ENCODE results near the gene FBXL2.

The FBXL2 gene

DNA sequence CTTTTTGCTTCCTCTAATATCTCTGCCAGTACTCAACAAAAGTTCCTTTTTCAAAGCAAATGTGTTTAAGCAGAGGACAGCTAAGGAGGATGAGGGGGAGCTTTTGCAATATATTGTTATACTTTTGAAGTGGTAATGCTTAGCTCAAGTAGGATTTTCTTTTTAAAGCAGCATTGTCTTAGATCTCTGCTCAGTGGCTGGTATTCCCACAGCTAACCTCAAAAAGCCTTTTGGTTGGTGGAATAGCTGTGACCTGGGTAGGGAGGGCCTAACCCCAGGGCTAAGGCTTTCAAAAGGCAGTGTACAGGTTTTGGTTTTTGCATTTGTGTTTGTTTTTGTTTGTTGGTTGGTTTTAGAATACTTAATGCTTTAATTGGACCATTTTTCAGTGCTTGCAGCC, 86.8 kb downstream of the FBXL2 start:
- Histone ChIP-seq H3K27me3 (replicated peaks in 2 of 5; ENCODE audit: control insufficient read depth in 4 of 5, insufficient read depth in 5 of 5, low read length in 4 of 5) (no peaks in the 10 kb centered on the region), H3K4me3 (ENCODE audit: control insufficient read depth in 1 of 7, extremely low read depth in 1 of 7, insufficient read depth in 4 of 7, low read depth in 2 of 7, low read length in 6 of 7) (no peak overlapping the region), H3K9me3 (ENCODE audit: control extremely low read depth in 1 of 5, control insufficient read depth in 4 of 5, insufficient read depth in 2 of 5, low read depth in 1 of 5, low read length in 4 of 5) (no peaks in the 10 kb centered on the region), H3K27ac (ENCODE audit: insufficient read depth in 1 of 2, low read depth in 1 of 2, low read length in 2 of 2, poor library complexity in 1 of 2, severe bottlenecking in 2 of 2) (no peak overlapping the region), H3K36me3 (ENCODE audit: control insufficient read depth in 4 of 4, insufficient read depth in 4 of 4, low read length in 3 of 4) (no peaks in the 10 kb centered on the region), H3K4me1 (ENCODE audit: control extremely low read depth in 1 of 4, control insufficient read depth in 4 of 4, insufficient read depth in 4 of 4, low read length in 3 of 4) (no peaks in the 10 kb centered on the region)
- DNase-seq = no peak
- CTCF ChIA-PET = interaction anchor here (2.7 kb wide), 1 partner anchor 8 kb away, joined by 10 read pairs; no protein-coding TSS in a partner anchor
- POLR2A ChIA-PET = no interaction called here

DNA sequence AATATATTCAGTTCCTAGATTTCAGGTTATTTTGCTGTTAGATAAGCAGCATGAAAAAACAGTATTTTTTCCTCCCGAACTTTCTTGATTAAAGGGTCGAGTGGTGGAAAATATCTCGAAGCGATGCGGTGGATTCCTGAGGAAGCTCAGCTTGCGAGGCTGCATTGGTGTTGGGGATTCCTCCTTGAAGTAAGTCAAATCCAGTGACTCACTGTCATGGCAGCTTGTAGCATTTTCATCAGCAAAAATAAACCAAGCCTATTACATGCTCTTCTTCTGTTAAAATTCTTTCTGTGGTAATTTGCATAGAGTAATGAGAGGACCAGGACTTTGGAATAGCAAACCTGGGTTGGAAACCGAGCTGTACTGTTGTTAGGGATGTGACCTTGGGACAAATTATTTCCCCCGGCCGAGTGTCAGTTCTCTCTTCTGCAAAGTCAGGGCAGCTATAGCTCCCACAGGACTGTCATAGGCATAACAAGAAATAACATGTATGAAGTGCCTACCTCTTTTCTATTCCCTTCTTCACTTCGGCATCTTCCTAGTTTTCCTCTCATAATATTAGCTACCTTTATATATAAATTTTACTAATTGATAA, 87.4 kb downstream of the FBXL2 start:
- no peaks in the 10 kb centered on the region for H3K36me3 ChIP-seq (ENCODE audit: control insufficient read depth in 4 of 4, insufficient read depth in 4 of 4, low read length in 3 of 4)
- ChIA-PET CTCF (interaction anchor here (2.7 kb wide), 1 partner anchor 8 kb away, joined by 10 read pairs; no protein-coding TSS in a partner anchor), POLR2A (interaction anchor here (0.6 kb wide), 1 partner anchor 214 kb away, joined by 7 read pairs; no protein-coding TSS in a partner anchor)
- no peaks in the 10 kb centered on the region for H3K9me3 ChIP-seq (ENCODE audit: control extremely low read depth in 1 of 5, control insufficient read depth in 4 of 5, insufficient read depth in 2 of 5, low read depth in 1 of 5, low read length in 4 of 5)
- no peak overlapping the region for H3K4me3 ChIP-seq (ENCODE audit: control insufficient read depth in 1 of 7, extremely low read depth in 1 of 7, insufficient read depth in 4 of 7, low read depth in 2 of 7, low read length in 6 of 7)
- no peaks in the 10 kb centered on the region for H3K4me1 ChIP-seq (ENCODE audit: control extremely low read depth in 1 of 4, control insufficient read depth in 4 of 4, insufficient read depth in 4 of 4, low read length in 3 of 4)
- WGBS (ENCODE audit: insufficient coverage) = 90% methylated on average over 9 of the region's 10 CpGs
- no peak for DNase-seq
- H3K27ac ChIP-seq (ENCODE audit: insufficient read depth in 1 of 2, low read depth in 1 of 2, low read length in 2 of 2, poor library complexity in 1 of 2, severe bottlenecking in 2 of 2) = no peak overlapping the region
- H3K27me3 ChIP-seq (replicated peaks in 2 of 5; ENCODE audit: control insufficient read depth in 4 of 5, insufficient read depth in 5 of 5, low read length in 4 of 5) = no peaks in the 10 kb centered on the region

- H3K4me1 ChIP-seq (ENCODE audit: control extremely low read depth in 1 of 4, control insufficient read depth in 4 of 4, insufficient read depth in 4 of 4, low read length in 3 of 4) = no peaks in the 10 kb centered on the region
- peak overlapping the region in 1 of 7 experiments; percentile 6 for H3K4me3 ChIP-seq (ENCODE audit: control insufficient read depth in 1 of 7, extremely low read depth in 1 of 7, insufficient read depth in 4 of 7, low read depth in 2 of 7, low read length in 6 of 7)
- peaks cover 0 to 3% (median 0%) of the 10 kb centered on the region in 5 experiments for H3K9me3 ChIP-seq (ENCODE audit: control extremely low read depth in 1 of 5, control insufficient read depth in 4 of 5, insufficient read depth in 2 of 5, low read depth in 1 of 5, low read length in 4 of 5)
- no peaks in the 10 kb centered on the region for H3K36me3 ChIP-seq (ENCODE audit: control insufficient read depth in 4 of 4, insufficient read depth in 4 of 4, low read length in 3 of 4)
- H3K27me3 ChIP-seq (replicated peaks in 2 of 5; ENCODE audit: control insufficient read depth in 4 of 5, insufficient read depth in 5 of 5, low read length in 4 of 5) = no peaks in the 10 kb centered on the region
- peak; percentile 50 to 80 (median 67) for DNase-seq
- no peak overlapping the region for H3K27ac ChIP-seq (ENCODE audit: insufficient read depth in 1 of 2, low read depth in 1 of 2, low read length in 2 of 2, poor library complexity in 1 of 2, severe bottlenecking in 2 of 2)
- POLR2A ChIA-PET = interaction anchor here (0.6 kb wide), 1 partner anchor 1317 kb away, joined by 3 read pairs; no protein-coding TSS in a partner anchor
- WGBS (ENCODE audit: insufficient coverage) = 49% methylated on average over 13 of the region's 14 CpGs
- CTCF ChIA-PET = interaction anchor here (0.6 to 4.6 kb wide), 25 partner anchors 9 to 423 kb away, joined by 3 to 69 read pairs (median 5); no protein-coding TSS in a partner anchor
Measured at GRCh38 chr3:33372218-33373081, 95.2 kb downstream of the FBXL2 start.

- no peaks in the 10 kb centered on the region for H3K4me1 ChIP-seq (ENCODE audit: control extremely low read depth in 1 of 4, control insufficient read depth in 4 of 4, insufficient read depth in 4 of 4, low read length in 3 of 4)
- no peaks in the 10 kb centered on the region for H3K27me3 ChIP-seq (replicated peaks in 2 of 5; ENCODE audit: control insufficient read depth in 4 of 5, insufficient read depth in 5 of 5, low read length in 4 of 5)
- no peak overlapping the region for H3K27ac ChIP-seq (ENCODE audit: insufficient read depth in 1 of 2, low read depth in 1 of 2, low read length in 2 of 2, poor library complexity in 1 of 2, severe bottlenecking in 2 of 2)
- CTCF ChIA-PET = interaction anchor here (0.6 to 4.6 kb wide), 24 partner anchors 10 to 424 kb away, joined by 3 to 69 read pairs (median 4); no protein-coding TSS in a partner anchor
- no peak for DNase-seq
- no peak overlapping the region for H3K4me3 ChIP-seq (ENCODE audit: control insufficient read depth in 1 of 7, extremely low read depth in 1 of 7, insufficient read depth in 4 of 7, low read depth in 2 of 7, low read length in 6 of 7)
- POLR2A ChIA-PET = interaction anchor here (0.6 kb wide), 1 partner anchor 1318 kb away, joined by 3 read pairs; no protein-coding TSS in a partner anchor
- 55% methylated on average over 6 of the region's 6 CpGs for WGBS (ENCODE audit: insufficient coverage)
- peaks cover 0 to 3% (median 0%) of the 10 kb centered on the region in 5 experiments for H3K9me3 ChIP-seq (ENCODE audit: control extremely low read depth in 1 of 5, control insufficient read depth in 4 of 5, insufficient read depth in 2 of 5, low read depth in 1 of 5, low read length in 4 of 5)
- no peaks in the 10 kb centered on the region for H3K36me3 ChIP-seq (ENCODE audit: control insufficient read depth in 4 of 4, insufficient read depth in 4 of 4, low read length in 3 of 4)
Measured at GRCh38 chr3:33373082-33373437, 95.8 kb downstream of the FBXL2 start.

GRCh38 chr3:33377489-33377888, 100.2 kb downstream of the FBXL2 start:
- no peaks in the 10 kb centered on the region for H3K36me3 ChIP-seq (ENCODE audit: control insufficient read depth in 4 of 4, insufficient read depth in 4 of 4, low read length in 3 of 4)
- H3K9me3 ChIP-seq (ENCODE audit: control extremely low read depth in 1 of 5, control insufficient read depth in 4 of 5, insufficient read depth in 2 of 5, low read depth in 1 of 5, low read length in 4 of 5) = no peaks in the 10 kb centered on the region
- 100% methylated on average over 3 of the region's 3 CpGs for WGBS (ENCODE audit: insufficient coverage)
- ChIA-PET POLR2A (no interaction called here), CTCF (interaction anchor here (1.3 kb wide), 1 partner anchor 245 kb away, joined by 3 read pairs; no protein-coding TSS in a partner anchor)
- no peaks in the 10 kb centered on the region for H3K4me1 ChIP-seq (ENCODE audit: control extremely low read depth in 1 of 4, control insufficient read depth in 4 of 4, insufficient read depth in 4 of 4, low read length in 3 of 4)
- H3K4me3 ChIP-seq (ENCODE audit: control insufficient read depth in 1 of 7, extremely low read depth in 1 of 7, insufficient read depth in 4 of 7, low read depth in 2 of 7, low read length in 6 of 7) = no peak overlapping the region
- no peak overlapping the region for H3K27ac ChIP-seq (ENCODE audit: insufficient read depth in 1 of 2, low read depth in 1 of 2, low read length in 2 of 2, poor library complexity in 1 of 2, severe bottlenecking in 2 of 2)
- no peaks in the 10 kb centered on the region for H3K27me3 ChIP-seq (replicated peaks in 2 of 5; ENCODE audit: control insufficient read depth in 4 of 5, insufficient read depth in 5 of 5, low read length in 4 of 5)
- DNase-seq = no peak

DNA sequence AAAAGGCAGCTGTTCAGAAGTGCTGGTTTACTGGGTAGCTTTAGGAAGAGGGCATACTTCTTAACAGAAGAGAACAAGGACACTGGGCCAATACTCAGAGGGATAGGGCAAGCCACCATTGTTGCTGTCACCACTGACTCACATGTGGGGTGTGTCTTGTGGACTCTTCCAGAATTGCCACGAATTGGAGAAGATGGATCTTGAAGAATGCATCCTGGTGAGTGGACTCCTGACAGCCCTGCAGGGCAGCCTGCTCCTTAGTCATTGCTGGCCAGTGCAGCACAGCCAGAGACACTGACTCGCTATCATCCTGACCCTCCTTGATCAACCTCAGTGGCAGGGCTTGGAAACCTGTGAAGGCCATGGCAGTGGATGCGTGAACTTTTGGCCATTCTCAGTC, 100.7 kb downstream of the FBXL2 start:
- WGBS (ENCODE audit: insufficient coverage) = 89% methylated on average over 3 of the region's 3 CpGs
- H3K9me3 ChIP-seq (ENCODE audit: control extremely low read depth in 1 of 5, control insufficient read depth in 4 of 5, insufficient read depth in 2 of 5, low read depth in 1 of 5, low read length in 4 of 5) = no peaks in the 10 kb centered on the region
- CTCF ChIA-PET = interaction anchor here (1.3 kb wide), 1 partner anchor 246 kb away, joined by 3 read pairs; no protein-coding TSS in a partner anchor
- H3K4me1 ChIP-seq (ENCODE audit: control extremely low read depth in 1 of 4, control insufficient read depth in 4 of 4, insufficient read depth in 4 of 4, low read length in 3 of 4) = no peaks in the 10 kb centered on the region
- H3K4me3 ChIP-seq (ENCODE audit: control insufficient read depth in 1 of 7, extremely low read depth in 1 of 7, insufficient read depth in 4 of 7, low read depth in 2 of 7, low read length in 6 of 7) = no peak overlapping the region
- H3K27ac ChIP-seq (ENCODE audit: insufficient read depth in 1 of 2, low read depth in 1 of 2, low read length in 2 of 2, poor library complexity in 1 of 2, severe bottlenecking in 2 of 2) = no peak overlapping the region
- H3K36me3 ChIP-seq (ENCODE audit: control insufficient read depth in 4 of 4, insufficient read depth in 4 of 4, low read length in 3 of 4) = no peaks in the 10 kb centered on the region
- DNase-seq = no peak
- POLR2A ChIA-PET = no interaction called here
- no peaks in the 10 kb centered on the region for H3K27me3 ChIP-seq (replicated peaks in 2 of 5; ENCODE audit: control insufficient read depth in 4 of 5, insufficient read depth in 5 of 5, low read length in 4 of 5)

GRCh38 chr3:33380653-33381052, 103.4 kb downstream of the FBXL2 start:
- no peak overlapping the region for H3K4me3 ChIP-seq (ENCODE audit: control insufficient read depth in 1 of 7, extremely low read depth in 1 of 7, insufficient read depth in 4 of 7, low read depth in 2 of 7, low read length in 6 of 7)
- 94% methylated on average over 3 of the region's 3 CpGs for WGBS (ENCODE audit: insufficient coverage)
- no peak overlapping the region for H3K27ac ChIP-seq (ENCODE audit: insufficient read depth in 1 of 2, low read depth in 1 of 2, low read length in 2 of 2, poor library complexity in 1 of 2, severe bottlenecking in 2 of 2)
- no peaks in the 10 kb centered on the region for H3K27me3 ChIP-seq (replicated peaks in 2 of 5; ENCODE audit: control insufficient read depth in 4 of 5, insufficient read depth in 5 of 5, low read length in 4 of 5)
- peaks cover 0 to 13% (median 1%) of the 10 kb centered on the region in 4 experiments for H3K36me3 ChIP-seq (ENCODE audit: control insufficient read depth in 4 of 4, insufficient read depth in 4 of 4, low read length in 3 of 4)
- ChIA-PET POLR2A (no interaction called here), CTCF (no interaction called here)
- DNase-seq = no peak
- no peaks in the 10 kb centered on the region for H3K9me3 ChIP-seq (ENCODE audit: control extremely low read depth in 1 of 5, control insufficient read depth in 4 of 5, insufficient read depth in 2 of 5, low read depth in 1 of 5, low read length in 4 of 5)
- H3K4me1 ChIP-seq (ENCODE audit: control extremely low read depth in 1 of 4, control insufficient read depth in 4 of 4, insufficient read depth in 4 of 4, low read length in 3 of 4) = peaks cover 0 to 6% (median 1%) of the 10 kb centered on the region in 4 experiments

Measured in common myeloid progenitor, CD34-positive (primary cell).